ENCODE measurements around the gene TTC23. TPM values are rescaled to one million over a fixed set of nuclear protein-coding genes. Genes with fewer than 3 reads are reported as not detected.

The TTC23 gene
- total RNA-seq, 4 donors from 2014 or later: 12.1 to 27.7 (median 21.5) TPM

GRCh38 chr15:99096173-99096893 is 153.0 kb downstream of the TTC23 start:
- H3K27ac ChIP-seq: peak overlapping the region in 3 of 4 donors; percentile 65 to 83 (median 80)
- intact Hi-C loops (cut with DNase I): no loop called here
- no peaks in the 10 kb centered on the region for H3K36me3 ChIP-seq
- peaks cover 4 to 16% (median 6%) of the 10 kb centered on the region in 3 donors for H3K4me1 ChIP-seq
- H3K27me3 ChIP-seq: peaks cover 0 to 35% (median 0%) of the 10 kb centered on the region in 4 donors
- no peak overlapping the region for H3K4me3 ChIP-seq
- no peaks in the 10 kb centered on the region for H3K9me3 ChIP-seq
- 84 to 89% methylated on average over 11 of the region's 11 CpGs for WGBS, 2 donors
- no peak for DNase-seq
- TF ChIP-seq POLR2A (IDR thresholded peaks at IDR 0.05): no peak
- no peak for TF ChIP-seq CTCF (IDR thresholded peaks at IDR 0.05)

- Histone ChIP-seq H3K4me1 (peaks cover 4 to 14% (median 5%) of the 10 kb centered on the region in 3 donors), H3K27me3 (peaks cover 0 to 29% (median 0%) of the 10 kb centered on the region in 4 donors), H3K4me3 (no peak overlapping the region), H3K27ac (peak overlapping the region in 2 of 4 donors; percentile 65 to 83), H3K36me3 (no peaks in the 10 kb centered on the region), H3K9me3 (no peaks in the 10 kb centered on the region)
- 51 to 81% methylated on average over 3 of the region's 3 CpGs for WGBS, 2 donors
- intact Hi-C loops (cut with DNase I): no loop called here
- no peak for DNase-seq
- TF ChIP-seq POLR2A (IDR thresholded peaks at IDR 0.05) (no peak), CTCF (IDR thresholded peaks at IDR 0.05) (no peak)
These were observed 153.8 kb downstream of the TTC23 start for GRCh38 chr15:99095626-99096025.

- Histone ChIP-seq H3K36me3 (no peaks in the 10 kb centered on the region), H3K4me3 (no peak overlapping the region), H3K27ac (no peak overlapping the region), H3K9me3 (no peaks in the 10 kb centered on the region), H3K27me3 (peaks cover 0 to 7% (median 0%) of the 10 kb centered on the region in 4 donors), H3K4me1 (peaks cover 0 to 6% (median 0%) of the 10 kb centered on the region in 3 donors)
- no peak for TF ChIP-seq CTCF (IDR thresholded peaks at IDR 0.05)
- TF ChIP-seq POLR2A (IDR thresholded peaks at IDR 0.05): no peak
- WGBS, 2 donors: 50 to 57% methylated on average over 10 to 12 of the region's 13 CpGs
- intact Hi-C loops (cut with DNase I): no loop called here
- DNase-seq: no peak
These were observed 156.7 kb downstream of the TTC23 start for GRCh38 chr15:99092554-99093172.

- Histone ChIP-seq H3K9me3 (no peaks in the 10 kb centered on the region), H3K36me3 (no peaks in the 10 kb centered on the region), H3K4me1 (peaks cover 0 to 9% (median 0%) of the 10 kb centered on the region in 3 donors), H3K27ac (no peak overlapping the region), H3K27me3 (no peaks in the 10 kb centered on the region), H3K4me3 (no peak overlapping the region)
- intact Hi-C loops (cut with DNase I): no loop called here
- DNase-seq: no peak
- TF ChIP-seq CTCF (IDR thresholded peaks at IDR 0.05) (no peak), POLR2A (IDR thresholded peaks at IDR 0.05) (no peak)
- WGBS, 2 donors: 75 to 83% methylated on average over 1 of the region's 1 CpG
These were observed 158.4 kb downstream of the TTC23 start for GRCh38 chr15:99090938-99091337.

- DNase-seq: no peak
- intact Hi-C loops (cut with DNase I): no loop called here
- TF ChIP-seq CTCF (IDR thresholded peaks at IDR 0.05) (no peak), POLR2A (IDR thresholded peaks at IDR 0.05) (no peak)
- Histone ChIP-seq H3K27ac (no peak overlapping the region), H3K9me3 (no peaks in the 10 kb centered on the region), H3K4me3 (no peak overlapping the region), H3K36me3 (no peaks in the 10 kb centered on the region), H3K27me3 (no peaks in the 10 kb centered on the region), H3K4me1 (peaks cover 0 to 10% (median 0%) of the 10 kb centered on the region in 3 donors)
- 44 to 45% methylated on average over 3 of the region's 3 CpGs for WGBS, 2 donors
These were observed 159.2 kb downstream of the TTC23 start for GRCh38 chr15:99090011-99090699.

Data from esophagus squamous epithelium (tissue), 5 donors.